Measurements from ENCODE around the gene ELN. TPM values are rescaled to one million over a fixed set of nuclear protein-coding genes. Genes with fewer than 3 reads are reported as not detected.

ELN gene
- total and polyA plus RNA-seq, 9 of the 15 experiments (the other 6 are each of a cell fraction or from before 2014, with no cell fraction given): 0.20 TPM; not detected in 8

DNA sequence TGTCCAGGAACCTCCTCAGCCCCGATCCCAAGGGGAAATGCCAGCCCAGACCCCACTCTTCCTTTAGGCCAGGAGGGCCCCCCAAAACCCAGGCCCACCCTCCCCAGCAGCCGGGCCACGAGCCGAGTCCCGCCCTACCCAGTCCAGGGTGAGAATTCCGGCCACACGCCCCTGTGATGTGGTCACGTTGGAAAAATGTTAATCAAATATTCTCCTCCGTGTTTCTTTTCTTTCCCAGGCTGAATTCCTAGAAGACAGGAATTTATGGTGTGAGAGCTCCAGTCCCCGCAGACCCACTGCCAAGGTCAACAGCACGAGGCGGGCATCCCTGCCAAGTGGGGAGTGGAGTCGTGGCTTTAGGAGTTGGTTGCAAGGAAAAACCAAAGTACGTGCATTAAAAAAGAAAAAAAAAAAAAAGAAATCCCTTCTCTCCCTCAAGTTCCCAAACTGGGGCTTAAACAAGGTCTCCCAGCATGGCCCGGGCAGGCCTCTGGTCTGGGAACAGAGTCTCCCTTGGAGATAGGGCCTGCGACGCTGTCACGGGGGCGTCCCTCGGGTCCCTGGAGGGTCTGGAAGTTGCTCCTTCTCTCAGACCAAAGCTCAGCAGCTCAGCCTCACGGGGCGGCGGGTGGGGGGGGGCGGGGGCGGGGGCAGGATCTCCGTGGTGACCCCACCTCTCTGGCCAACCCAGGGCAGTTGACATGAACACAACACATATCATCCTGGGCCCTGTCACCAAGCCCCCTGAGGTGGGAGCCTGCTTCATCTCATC lies 28.1 kb upstream of the ELN start:
- TF ChIP-seq, protein P1, sequence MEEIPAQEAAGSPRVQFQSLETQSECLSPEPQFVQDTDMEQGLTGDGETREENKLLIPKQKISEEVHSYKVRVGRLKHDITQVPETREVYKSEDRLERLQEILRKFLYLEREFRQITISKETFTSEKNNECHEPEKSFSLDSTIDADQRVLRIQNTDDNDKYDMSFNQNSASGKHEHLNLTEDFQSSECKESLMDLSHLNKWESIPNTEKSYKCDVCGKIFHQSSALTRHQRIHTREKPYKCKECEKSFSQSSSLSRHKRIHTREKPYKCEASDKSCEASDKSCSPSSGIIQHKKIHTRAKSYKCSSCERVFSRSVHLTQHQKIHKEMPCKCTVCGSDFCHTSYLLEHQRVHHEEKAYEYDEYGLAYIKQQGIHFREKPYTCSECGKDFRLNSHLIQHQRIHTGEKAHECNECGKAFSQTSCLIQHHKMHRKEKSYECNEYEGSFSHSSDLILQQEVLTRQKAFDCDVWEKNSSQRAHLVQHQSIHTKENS (CRISPR knock-in tag; IDR thresholded peaks at IDR 0.05): no peak
- no peak for TF ChIP-seq NCOA6 (IDR thresholded peaks at IDR 0.05)
- TF ChIP-seq SMARCC2 (IDR thresholded peaks at IDR 0.05; ENCODE audit: low read depth): no peak
- peaks cover 0 to 5% of the 10 kb centered on the region in 2 experiments; a peak in 1 of 5 replicates for H3K4me1 ChIP-seq (replicated peaks in 1 of 2; ENCODE audit: control insufficient read depth in 2 of 2, insufficient read depth in 2 of 2, low read length in 2 of 2)
- FAIRE-seq: no peak
- no peak overlapping the region for H2AFZ ChIP-seq (ENCODE audit: low read depth, low read length)
- ChIA-PET CTCF (ENCODE audit: low intra/inter-chr PET ratio) (interaction anchor here (0.5 kb wide), 1 partner anchor 19 kb away, joined by 4 read pairs; no protein-coding TSS in a partner anchor), POLR2A (interaction anchor here (0.6 to 0.7 kb wide), 3 partner anchors 39 to 196 kb away, joined by 3 to 7 read pairs (median 3); no protein-coding TSS in a partner anchor)
- no TSS peak for BruUV-seq (replicated peaks)
- H3K9me3 ChIP-seq (replicated peaks; ENCODE audit: control insufficient read depth, insufficient read depth, low read depth, low read length): peaks cover 3% of the 10 kb centered on the region
- H3K9me1 ChIP-seq (ENCODE audit: control insufficient read depth, insufficient read depth, low read length): no peaks in the 10 kb centered on the region
- H3K4me2 ChIP-seq (ENCODE audit: insufficient read depth, low read length): no peak overlapping the region
- ATAC-seq: no peak
- H3K27me3 ChIP-seq (ENCODE audit: control insufficient read depth in 2 of 2, insufficient read depth in 2 of 2, low read length in 2 of 2): peaks cover 27 to 61% of the 10 kb centered on the region in 2 experiments
- no peaks in the 10 kb centered on the region for H3K79me2 ChIP-seq (ENCODE audit: control insufficient read depth, insufficient read depth, low read length)
- no peaks in the 10 kb centered on the region; the same call in 1 of the 2 replicates for H4K20me1 ChIP-seq (replicated peaks; ENCODE audit: control insufficient read depth, insufficient read depth, low read length)
- no peak overlapping the region for H3K27ac ChIP-seq (ENCODE audit: extremely low read depth, low read depth, low read length)
- H3K9ac ChIP-seq (ENCODE audit: insufficient read depth in 1 of 2, low read depth in 2 of 2, low read length in 2 of 2): no peak overlapping the region
- no peak overlapping the region for H3K4me3 ChIP-seq
- intact Hi-C loops (cut with micrococcal nuclease) (no loop called here), in situ Hi-C loops (cut with MboI) (no loop called here)
- no peaks in the 10 kb centered on the region for H3K36me3 ChIP-seq (ENCODE audit: control insufficient read depth, insufficient read depth, low read length)
- DNase-seq (ENCODE audit: extremely low read depth in 1 of 4, low spot score in 3 of 4): no peak
- WGBS (ENCODE audit: insufficient coverage, low coverage, missing lambda C conversion rate): 3% methylated on average over 22 of the region's 26 CpGs
